Activated naive CD8-positive, alpha-beta T cell treated with anti-CD3 and anti-CD28 coated beads, Interleukin-2, amount 10 ng/mL, durations not matched to agents 7 days and 5 days (primary cell): ENCODE results near the gene LRBA. TPM values are rescaled to one million over a fixed set of nuclear protein-coding genes. Genes with fewer than 3 reads are reported as not detected.

Experiments
- ATAC-seq: fragments of 150-1000 bp; cut with Tn5 transposase; one replicate; pipeline ENCODE4 v1.10.0; 2021; ENCODE audit warnings: low read depth, moderate library complexity
- POLR2A ChIA-PET: fragments of 350-600 bp; sonication (Branson Sonifier 250); formaldehyde crosslinking; loops from one replicate; lab custom pipeline; 2021; ENCODE audit warnings: antibody characterized with exemption; lab: Charles Lee
- DNase-seq: peaks from one replicate; pipeline ENCODE4 v3.0.0; 2021
- H3K27ac Mint-ChIP-seq: one replicate; pipeline ENCODE4 v1.8.0; 2022; ENCODE audit warnings: mild to moderate bottlenecking, mixed read lengths
- H3K27me3 Mint-ChIP-seq: one replicate; pipeline ENCODE4 v1.8.0; 2022; ENCODE audit warnings: mild to moderate bottlenecking, moderate library complexity, mixed read lengths
- H3K36me3 Mint-ChIP-seq: one replicate; pipeline ENCODE4 v1.8.0; 2021; ENCODE audit warnings: mild to moderate bottlenecking, mixed read lengths
- H3K4me1 Mint-ChIP-seq: one replicate; pipeline ENCODE4 v1.8.0; 2021; ENCODE audit warnings: mixed read lengths
- H3K4me3 Mint-ChIP-seq: one replicate; pipeline ENCODE4 v1.8.0; 2022; ENCODE audit warnings: mild to moderate bottlenecking, moderate library complexity, mixed read lengths
- H3K9me3 Mint-ChIP-seq: one replicate; pipeline ENCODE4 v1.8.0; 2021; ENCODE audit warnings: mixed read lengths
- total RNA-seq, 2 experiments: library from RNA; stranded (reverse); gene quantifications; one replicate each; pipeline ENCODE4 v1.2.3, GENCODE V29; 2021

The LRBA gene
- total RNA-seq, 2 experiments from 2014 or later, result 47.9 to 50.6 TPM

- Mint-ChIP-seq H3K4me3 (no peak overlapping the region), H3K27me3 (no peaks in the 10 kb centered on the region), H3K36me3 (peaks cover 1% of the 10 kb centered on the region), H3K4me1 (no peaks in the 10 kb centered on the region), H3K9me3 (no peaks in the 10 kb centered on the region), H3K27ac (no peak overlapping the region)
- POLR2A ChIA-PET, result no interaction called here
- no peak for DNase-seq
- no peak for ATAC-seq
Measured at GRCh38 chr4:150590631-150591030, 424.5 kb downstream of the LRBA start.

- no peak for ATAC-seq
- H3K27ac Mint-ChIP-seq, result no peak overlapping the region
- H3K4me1 Mint-ChIP-seq, result no peaks in the 10 kb centered on the region
- H3K4me3 Mint-ChIP-seq, result no peak overlapping the region
- no peaks in the 10 kb centered on the region for H3K27me3 Mint-ChIP-seq
- H3K36me3 Mint-ChIP-seq, result peaks cover 6% of the 10 kb centered on the region
- DNase-seq, result no peak
- H3K9me3 Mint-ChIP-seq, result no peaks in the 10 kb centered on the region
- POLR2A ChIA-PET, result no interaction called here
Measured at GRCh38 chr4:150589157-150589556, 425.9 kb downstream of the LRBA start.

- H3K4me3 Mint-ChIP-seq, result no peak overlapping the region
- H3K27ac Mint-ChIP-seq, result no peak overlapping the region
- H3K9me3 Mint-ChIP-seq, result no peaks in the 10 kb centered on the region
- H3K36me3 Mint-ChIP-seq, result peaks cover 13% of the 10 kb centered on the region
- no peak for DNase-seq
- H3K4me1 Mint-ChIP-seq, result no peaks in the 10 kb centered on the region
- no peak for ATAC-seq
- no peaks in the 10 kb centered on the region for H3K27me3 Mint-ChIP-seq
- POLR2A ChIA-PET, result no interaction called here
Measured at GRCh38 chr4:150588316-150588715, 426.8 kb downstream of the LRBA start.

- Mint-ChIP-seq H3K27me3 (no peaks in the 10 kb centered on the region), H3K36me3 (peaks cover 24% of the 10 kb centered on the region), H3K27ac (no peak overlapping the region), H3K4me3 (no peak overlapping the region), H3K9me3 (no peaks in the 10 kb centered on the region), H3K4me1 (no peaks in the 10 kb centered on the region)
- DNase-seq, result no peak
- POLR2A ChIA-PET, result no interaction called here
- no peak for ATAC-seq
Measured at GRCh38 chr4:150586162-150586810, 428.8 kb downstream of the LRBA start.

GRCh38 chr4:150585611-150586010, 429.5 kb downstream of the LRBA start:
- H3K4me1 Mint-ChIP-seq, result no peaks in the 10 kb centered on the region
- H3K27ac Mint-ChIP-seq, result no peak overlapping the region
- no peak for ATAC-seq
- H3K27me3 Mint-ChIP-seq, result no peaks in the 10 kb centered on the region
- peaks cover 25% of the 10 kb centered on the region for H3K36me3 Mint-ChIP-seq
- POLR2A ChIA-PET, result no interaction called here
- DNase-seq, result no peak
- H3K4me3 Mint-ChIP-seq, result no peak overlapping the region
- H3K9me3 Mint-ChIP-seq, result no peaks in the 10 kb centered on the region

- peaks cover 34% of the 10 kb centered on the region for H3K36me3 Mint-ChIP-seq
- no peak overlapping the region for H3K27ac Mint-ChIP-seq
Measured at GRCh38 chr4:150584111-150584915, 430.8 kb downstream of the LRBA start.

GRCh38 chr4:150583287-150584110, 431.6 kb downstream of the LRBA start:
- H3K27me3 Mint-ChIP-seq, result no peaks in the 10 kb centered on the region
- DNase-seq (no peak), ATAC-seq (no peak)
- H3K27ac Mint-ChIP-seq, result no peak overlapping the region
- POLR2A ChIA-PET, result no interaction called here
- H3K9me3 Mint-ChIP-seq, result no peaks in the 10 kb centered on the region
- H3K36me3 Mint-ChIP-seq, result peaks cover 38% of the 10 kb centered on the region
- H3K4me3 Mint-ChIP-seq, result no peak overlapping the region
- H3K4me1 Mint-ChIP-seq, result no peaks in the 10 kb centered on the region

More at GRCh38 chr4:150584111-150584915, 430.8 kb downstream of the LRBA start:
- ATAC-seq, result no peak
- POLR2A ChIA-PET, result no interaction called here
- no peak for DNase-seq
- Mint-ChIP-seq H3K4me1 (no peaks in the 10 kb centered on the region), H3K9me3 (no peaks in the 10 kb centered on the region), H3K4me3 (no peak overlapping the region), H3K27me3 (no peaks in the 10 kb centered on the region)

- ATAC-seq (no peak), DNase-seq (no peak)
- Mint-ChIP-seq H3K27me3 (no peaks in the 10 kb centered on the region), H3K36me3 (peaks cover 38% of the 10 kb centered on the region), H3K27ac (no peak overlapping the region), H3K4me3 (no peak overlapping the region), H3K4me1 (no peaks in the 10 kb centered on the region), H3K9me3 (no peaks in the 10 kb centered on the region)
- POLR2A ChIA-PET, result no interaction called here
Measured at GRCh38 chr4:150582873-150583286, 432.2 kb downstream of the LRBA start.

GRCh38 chr4:150582146-150582872, 432.8 kb downstream of the LRBA start, which contains the start of gene MAB21L2:
TSS of gene MAB21L2 (plus strand) at chr4:150582151. CDS start at chr4:150583030, 879 bp downstream.
- ATAC-seq (no peak), DNase-seq (no peak)
- Mint-ChIP-seq H3K27me3 (no peaks in the 10 kb centered on the region), H3K36me3 (peaks cover 38% of the 10 kb centered on the region), H3K9me3 (no peaks in the 10 kb centered on the region), H3K4me3 (no peak within 1 kb of the TSS), H3K4me1 (no peaks in the 10 kb centered on the region), H3K27ac (no peak within 1 kb of the TSS)
- POLR2A ChIA-PET, result no interaction called here

GRCh38 chr4:150581641-150582051, 433.4 kb downstream of the LRBA start:
- H3K27me3 Mint-ChIP-seq, result no peaks in the 10 kb centered on the region
- no peaks in the 10 kb centered on the region for H3K9me3 Mint-ChIP-seq
- DNase-seq, result no peak
- no peak for ATAC-seq
- POLR2A ChIA-PET, result no interaction called here
- H3K4me3 Mint-ChIP-seq, result no peak overlapping the region
- H3K36me3 Mint-ChIP-seq, result peaks cover 38% of the 10 kb centered on the region
- H3K27ac Mint-ChIP-seq, result no peak overlapping the region
- no peaks in the 10 kb centered on the region for H3K4me1 Mint-ChIP-seq

GRCh38 chr4:150581056-150581605, 434.0 kb downstream of the LRBA start:
- peaks cover 38% of the 10 kb centered on the region for H3K36me3 Mint-ChIP-seq
- H3K4me3 Mint-ChIP-seq, result no peak overlapping the region
- POLR2A ChIA-PET, result no interaction called here
- no peak overlapping the region for H3K27ac Mint-ChIP-seq
- no peak for DNase-seq
- ATAC-seq, result no peak
- no peaks in the 10 kb centered on the region for H3K9me3 Mint-ChIP-seq
- no peaks in the 10 kb centered on the region for H3K4me1 Mint-ChIP-seq
- no peaks in the 10 kb centered on the region for H3K27me3 Mint-ChIP-seq

GRCh38 chr4:150580306-150580705, 434.8 kb downstream of the LRBA start:
- Mint-ChIP-seq H3K27ac (no peak overlapping the region), H3K4me3 (no peak overlapping the region), H3K9me3 (no peaks in the 10 kb centered on the region), H3K4me1 (no peaks in the 10 kb centered on the region), H3K27me3 (no peaks in the 10 kb centered on the region), H3K36me3 (peaks cover 36% of the 10 kb centered on the region)
- POLR2A ChIA-PET, result no interaction called here
- DNase-seq (no peak), ATAC-seq (no peak)
